ENCODE results near the gene ZSCAN31. TPM values are rescaled to one million over a fixed set of nuclear protein-coding genes. Genes with fewer than 3 reads are reported as not detected.

The ZSCAN31 gene
- total and polyA plus RNA-seq, 9 of the 15 experiments (the other 6 are each of a cell fraction or from before 2014, with no cell fraction given): 3.9 to 12.1 (median 7.0) TPM

DNA sequence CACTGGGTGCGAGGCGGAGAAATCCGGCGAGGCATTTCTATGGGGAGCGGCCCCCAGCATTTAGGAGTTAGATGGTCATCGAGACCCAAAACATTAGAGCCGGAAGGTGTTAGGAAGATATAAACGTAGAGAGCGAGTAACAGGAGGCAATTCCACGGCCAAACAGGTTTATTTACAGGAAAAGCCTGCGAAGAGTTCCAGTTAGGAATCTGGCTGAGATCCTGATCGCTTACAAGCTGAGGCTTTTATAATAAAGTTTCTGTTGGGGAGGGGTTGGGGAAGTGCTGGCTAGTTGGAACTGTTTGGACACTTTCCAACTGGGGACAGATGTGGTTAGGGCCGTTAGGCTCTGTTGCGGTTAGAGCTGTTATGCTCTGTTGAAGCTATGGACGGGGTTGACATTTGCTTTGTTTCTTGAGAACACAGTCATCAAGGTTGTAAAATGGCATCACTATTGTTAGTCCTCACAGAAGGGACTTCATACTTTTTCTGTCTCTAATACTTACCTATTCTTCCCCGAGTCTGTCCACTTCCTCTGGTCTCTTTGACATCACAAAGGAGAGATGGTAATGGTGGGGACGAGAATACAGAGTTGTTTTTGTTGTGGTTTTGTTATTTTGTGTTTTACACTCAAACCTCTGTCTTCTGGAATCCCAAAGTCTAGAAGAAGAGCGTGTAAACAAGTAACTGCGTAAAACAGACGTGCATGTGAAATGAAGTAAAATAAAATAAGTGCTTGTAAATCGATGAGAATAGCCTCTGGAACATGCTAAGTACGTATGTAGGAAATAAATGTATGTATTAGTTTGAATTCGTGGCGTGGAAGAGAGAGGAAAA is 554 bp upstream of the ZSCAN31 start (continued):
- TF ChIP-seq, protein P1, sequence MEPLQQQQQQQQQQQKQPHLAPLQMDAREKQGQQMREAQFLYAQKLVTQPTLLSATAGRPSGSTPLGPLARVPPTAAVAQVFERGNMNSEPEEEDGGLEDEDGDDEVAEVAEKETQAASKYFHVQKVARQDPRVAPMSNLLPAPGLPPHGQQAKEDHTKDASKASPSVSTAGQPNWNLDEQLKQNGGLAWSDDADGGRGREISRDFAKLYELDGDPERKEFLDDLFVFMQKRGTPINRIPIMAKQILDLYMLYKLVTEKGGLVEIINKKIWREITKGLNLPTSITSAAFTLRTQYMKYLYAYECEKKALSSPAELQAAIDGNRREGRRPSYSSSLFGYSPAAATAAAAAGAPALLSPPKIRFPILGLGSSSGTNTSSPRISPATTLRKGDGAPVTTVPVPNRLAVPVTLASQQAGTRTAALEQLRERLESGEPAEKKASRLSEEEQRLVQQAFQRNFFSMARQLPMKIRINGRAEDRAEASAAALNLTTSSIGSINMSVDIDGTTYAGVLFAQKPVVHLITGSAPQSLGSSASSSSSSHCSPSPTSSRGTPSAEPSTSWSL (CRISPR knock-in tag; IDR thresholded peaks at IDR 0.05; ENCODE audit: borderline replicate concordance): peak; percentile 21; the same call in 1 of the 2 replicates
- peak; percentile 94 for TF ChIP-seq HIVEP1 (CRISPR knock-in tag; IDR thresholded peaks at IDR 0.05)
- TF ChIP-seq, protein P2, sequence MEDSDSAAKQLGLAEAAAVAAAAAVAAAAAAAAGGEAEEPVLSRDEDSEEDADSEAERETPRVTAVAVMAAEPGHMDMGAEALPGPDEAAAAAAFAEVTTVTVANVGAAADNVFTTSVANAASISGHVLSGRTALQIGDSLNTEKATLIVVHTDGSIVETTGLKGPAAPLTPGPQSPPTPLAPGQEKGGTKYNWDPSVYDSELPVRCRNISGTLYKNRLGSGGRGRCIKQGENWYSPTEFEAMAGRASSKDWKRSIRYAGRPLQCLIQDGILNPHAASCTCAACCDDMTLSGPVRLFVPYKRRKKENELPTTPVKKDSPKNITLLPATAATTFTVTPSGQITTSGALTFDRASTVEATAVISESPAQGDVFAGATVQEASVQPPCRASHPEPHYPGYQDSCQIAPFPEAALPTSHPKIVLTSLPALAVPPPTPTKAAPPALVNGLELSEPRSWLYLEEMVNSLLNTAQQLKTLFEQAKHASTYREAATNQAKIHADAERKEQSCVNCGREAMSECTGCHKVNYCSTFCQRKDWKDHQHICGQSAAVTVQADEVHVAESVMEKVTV (CRISPR knock-in tag; IDR thresholded peaks at IDR 0.05): peak; percentile 4; the same call in 1 of the 2 replicates
- peak; percentile 93 for TF ChIP-seq ZNF23 (CRISPR knock-in tag; IDR thresholded peaks at IDR 0.05)
- peak; percentile 97 for TF ChIP-seq ELF4 (CRISPR knock-in tag; IDR thresholded peaks at IDR 0.05)
- TF ChIP-seq ZNF586 (CRISPR knock-in tag; conservative IDR thresholded peaks at IDR 0.05): 0 out of 2 replicates have a peak, but pooled peaks have one; percentile 54
- TF ChIP-seq HNRNPLL (IDR thresholded peaks at IDR 0.05; ENCODE audit: low read depth, low read length, poor library complexity, severe bottlenecking): no peak
- TF ChIP-seq, protein P3, sequence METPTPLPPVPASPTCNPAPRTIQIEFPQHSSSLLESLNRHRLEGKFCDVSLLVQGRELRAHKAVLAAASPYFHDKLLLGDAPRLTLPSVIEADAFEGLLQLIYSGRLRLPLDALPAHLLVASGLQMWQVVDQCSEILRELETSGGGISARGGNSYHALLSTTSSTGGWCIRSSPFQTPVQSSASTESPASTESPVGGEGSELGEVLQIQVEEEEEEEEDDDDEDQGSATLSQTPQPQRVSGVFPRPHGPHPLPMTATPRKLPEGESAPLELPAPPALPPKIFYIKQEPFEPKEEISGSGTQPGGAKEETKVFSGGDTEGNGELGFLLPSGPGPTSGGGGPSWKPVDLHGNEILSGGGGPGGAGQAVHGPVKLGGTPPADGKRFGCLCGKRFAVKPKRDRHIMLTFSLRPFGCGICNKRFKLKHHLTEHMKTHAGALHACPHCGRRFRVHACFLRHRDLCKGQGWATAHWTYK (CRISPR knock-in tag; IDR thresholded peaks at IDR 0.05): peak; percentile 98
- TF ChIP-seq, protein P4, sequence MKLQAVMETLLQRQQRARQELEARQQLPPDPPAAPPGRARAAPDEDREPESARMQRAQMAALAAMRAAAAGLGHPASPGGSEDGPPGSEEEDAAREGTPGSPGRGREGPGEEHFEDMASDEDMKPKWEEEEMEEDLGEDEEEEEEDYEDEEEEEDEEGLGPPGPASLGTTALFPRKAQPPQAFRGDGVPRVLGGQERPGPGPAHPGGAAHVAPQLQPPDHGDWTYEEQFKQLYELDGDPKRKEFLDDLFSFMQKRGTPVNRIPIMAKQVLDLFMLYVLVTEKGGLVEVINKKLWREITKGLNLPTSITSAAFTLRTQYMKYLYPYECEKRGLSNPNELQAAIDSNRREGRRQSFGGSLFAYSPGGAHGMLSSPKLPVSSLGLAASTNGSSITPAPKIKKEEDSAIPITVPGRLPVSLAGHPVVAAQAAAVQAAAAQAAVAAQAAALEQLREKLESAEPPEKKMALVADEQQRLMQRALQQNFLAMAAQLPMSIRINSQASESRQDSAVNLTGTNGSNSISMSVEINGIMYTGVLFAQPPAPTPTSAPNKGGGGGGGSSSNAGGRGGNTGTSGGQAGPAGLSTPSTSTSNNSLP (IDR thresholded peaks at IDR 0.05; ENCODE audit: borderline replicate concordance, low read depth, low read length): 0 out of 2 replicates have a peak, but pooled peaks have one; percentile 35
- TF ChIP-seq MAFG (tag; conservative IDR thresholded peaks at IDR 0.05): peak; percentile 52
- TF ChIP-seq ZNF436 (CRISPR knock-in tag; IDR thresholded peaks at IDR 0.05): 0 out of 2 replicates have a peak, but pooled peaks have one; percentile 8
- TF ChIP-seq NR2C1 (IDR thresholded peaks at IDR 0.05): no peak
- peak; percentile 86 for TF ChIP-seq NR2C1 (tag; IDR thresholded peaks at IDR 0.05)
- TF ChIP-seq ZNF668 (CRISPR knock-in tag; IDR thresholded peaks at IDR 0.05): 0 out of 2 replicates have a peak, but pooled peaks have one; percentile 8
- TF ChIP-seq ZKSCAN1 (IDR thresholded peaks at IDR 0.05; ENCODE audit: low read depth, low read length): 0 out of 2 replicates have a peak, but pooled peaks have one; percentile 10
- TF ChIP-seq HNRNPH1 (optimal IDR thresholded peaks at IDR 0.05; ENCODE audit: low read depth, low read length): no peak
- TF ChIP-seq CC2D1A (IDR thresholded peaks at IDR 0.05): peak; percentile 10; the same call in 1 of the 2 replicates
- TF ChIP-seq ZNF507 (tag; conservative IDR thresholded peaks at IDR 0.05): no peak
- TF ChIP-seq E2F3 (CRISPR knock-in tag; IDR thresholded peaks at IDR 0.05): peak; percentile 93
- TF ChIP-seq, protein P5, sequence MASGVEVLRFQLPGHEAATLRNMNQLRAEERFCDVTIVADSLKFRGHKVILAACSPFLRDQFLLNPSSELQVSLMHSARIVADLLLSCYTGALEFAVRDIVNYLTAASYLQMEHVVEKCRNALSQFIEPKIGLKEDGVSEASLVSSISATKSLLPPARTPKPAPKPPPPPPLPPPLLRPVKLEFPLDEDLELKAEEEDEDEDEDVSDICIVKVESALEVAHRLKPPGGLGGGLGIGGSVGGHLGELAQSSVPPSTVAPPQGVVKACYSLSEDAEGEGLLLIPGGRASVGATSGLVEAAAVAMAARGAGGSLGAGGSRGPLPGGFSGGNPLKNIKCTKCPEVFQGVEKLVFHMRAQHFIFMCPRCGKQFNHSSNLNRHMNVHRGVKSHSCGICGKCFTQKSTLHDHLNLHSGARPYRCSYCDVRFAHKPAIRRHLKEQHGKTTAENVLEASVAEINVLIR (CRISPR knock-in tag; IDR thresholded peaks at IDR 0.05): peak; percentile 75
- peak; percentile 94 for TF ChIP-seq ZNF41 (CRISPR knock-in tag; conservative IDR thresholded peaks at IDR 0.05)

All from K562 (cell line).